IMR-90 (cell line): ENCODE data around the gene ACTRT2.

Experiments
- CEBPB ChIP-seq: IDR thresholded peaks from 2 replicates; pipeline ENCODE4 v1.6.1; 2012; ENCODE audit warnings: low read depth, low read length, improper control_type of control experiment
- CHD1 ChIP-seq: IDR thresholded peaks from 2 replicates; pipeline ENCODE4 v1.6.1; 2012; ENCODE audit warnings: low read depth, low read length, improper control_type of control experiment
- CTCF ChIP-seq: conservative IDR thresholded peaks from 2 replicates; pipeline ENCODE4 v1.5.1; 2012; ENCODE audit warnings: mild to moderate bottlenecking, low read depth, low read length, improper control_type of control experiment
- MAFK ChIP-seq: IDR thresholded peaks from 2 replicates; pipeline ENCODE4 v1.6.1; 2012; ENCODE audit warnings: low read depth, low read length, improper control_type of control experiment
- MAZ ChIP-seq: IDR thresholded peaks from 2 replicates; pipeline ENCODE4 v1.6.1; 2012; ENCODE audit warnings: low read depth, mild to moderate bottlenecking, low read length, improper control_type of control experiment, moderate library complexity, borderline replicate concordance
- MXI1 ChIP-seq: IDR thresholded peaks from 2 replicates; pipeline ENCODE4 v1.6.1; 2012; ENCODE audit warnings: low read depth, mild to moderate bottlenecking, low read length, moderate library complexity, borderline replicate concordance
- NFE2L2 ChIP-seq: fragments of 150-350 bp; IDR thresholded peaks from 2 replicates; pipeline ENCODE4 v1.6.1; 2016; ENCODE audit warnings: low read depth, mild to moderate bottlenecking, low read length
- POLR2A ChIP-seq: IDR thresholded peaks from 2 replicates; pipeline ENCODE4 v1.6.1; 2012; ENCODE audit warnings: mild to moderate bottlenecking, low read depth, low read length
- RAD21 ChIP-seq: IDR thresholded peaks from 2 replicates; pipeline ENCODE4 v1.6.1; 2012; ENCODE audit warnings: low read length, improper control_type of control experiment
- RCOR1 ChIP-seq: IDR thresholded peaks from 2 replicates; pipeline ENCODE4 v1.6.1; 2012; ENCODE audit warnings: mild to moderate bottlenecking, low read length, improper control_type of control experiment; ENCODE audit not compliant: insufficient replicate concordance
- RFX5 ChIP-seq: IDR thresholded peaks from 2 replicates; pipeline ENCODE4 v1.8.0; 2012; ENCODE audit warnings: low read depth, mild to moderate bottlenecking, low read length, moderate library complexity
- SMC3 ChIP-seq: fragments of 150-350 bp; IDR thresholded peaks from 2 replicates; pipeline ENCODE4 v1.6.1; 2016; ENCODE audit warnings: low read depth, mild to moderate bottlenecking, antibody characterized with exemption, low read length, moderate library complexity
- TF ChIP-seq, protein P1 (sequence below): fragments of 150-350 bp; IDR thresholded peaks from 2 replicates; pipeline ENCODE4 v1.6.1; 2016; ENCODE audit warnings: low read depth, mild to moderate bottlenecking, low read length, moderate library complexity, borderline replicate concordance
- TF ChIP-seq, protein P2 (sequence below): fragments of 150-350 bp; IDR thresholded peaks from 2 replicates; pipeline ENCODE4 v1.6.1; 2017; ENCODE audit warnings: mild to moderate bottlenecking, antibody characterized with exemption, low read length, low read depth

GRCh38 chr1:2990376-2991115 lies 30.7 kb upstream of the ACTRT2 start:
- TF ChIP-seq CTCF, result no peak
- no peak for TF ChIP-seq POLR2A
- no peak for TF ChIP-seq NFE2L2
- no peak for TF ChIP-seq SMC3
- TF ChIP-seq RAD21, result no peak
- TF ChIP-seq MAFK, result no peak
- TF ChIP-seq MAZ, result no peak
- TF ChIP-seq, protein P1, sequence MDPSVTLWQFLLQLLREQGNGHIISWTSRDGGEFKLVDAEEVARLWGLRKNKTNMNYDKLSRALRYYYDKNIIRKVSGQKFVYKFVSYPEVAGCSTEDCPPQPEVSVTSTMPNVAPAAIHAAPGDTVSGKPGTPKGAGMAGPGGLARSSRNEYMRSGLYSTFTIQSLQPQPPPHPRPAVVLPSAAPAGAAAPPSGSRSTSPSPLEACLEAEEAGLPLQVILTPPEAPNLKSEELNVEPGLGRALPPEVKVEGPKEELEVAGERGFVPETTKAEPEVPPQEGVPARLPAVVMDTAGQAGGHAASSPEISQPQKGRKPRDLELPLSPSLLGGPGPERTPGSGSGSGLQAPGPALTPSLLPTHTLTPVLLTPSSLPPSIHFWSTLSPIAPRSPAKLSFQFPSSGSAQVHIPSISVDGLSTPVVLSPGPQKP, result no peak
- TF ChIP-seq, protein P2, sequence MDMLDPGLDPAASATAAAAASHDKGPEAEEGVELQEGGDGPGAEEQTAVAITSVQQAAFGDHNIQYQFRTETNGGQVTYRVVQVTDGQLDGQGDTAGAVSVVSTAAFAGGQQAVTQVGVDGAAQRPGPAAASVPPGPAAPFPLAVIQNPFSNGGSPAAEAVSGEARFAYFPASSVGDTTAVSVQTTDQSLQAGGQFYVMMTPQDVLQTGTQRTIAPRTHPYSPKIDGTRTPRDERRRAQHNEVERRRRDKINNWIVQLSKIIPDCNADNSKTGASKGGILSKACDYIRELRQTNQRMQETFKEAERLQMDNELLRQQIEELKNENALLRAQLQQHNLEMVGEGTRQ, result no peak
- no peak for TF ChIP-seq MXI1
- TF ChIP-seq CHD1, result no peak
- TF ChIP-seq CEBPB, result no peak
- TF ChIP-seq RCOR1, result no peak
- no peak for TF ChIP-seq RFX5
